Endothelial cell (in vitro differentiated cells): Measurements from ENCODE around the gene ITIH4. TPM values are rescaled to one million over a fixed set of nuclear protein-coding genes. Genes with fewer than 3 reads are reported as not detected.

ENCODE experiments used
- DNase-seq: peaks from one replicate; pipeline ENCODE4 v3.0.0; 2021; ENCODE audit warnings: low spot score
- H3K27ac Mint-ChIP-seq: one replicate; pipeline ENCODE4 v1.8.0; 2021; ENCODE audit warnings: mixed read lengths, inconsistent platforms; ENCODE audit not compliant: unreplicated experiment
- H3K27me3 Mint-ChIP-seq: one replicate; pipeline ENCODE4 v1.8.0; 2021; ENCODE audit warnings: mild to moderate bottlenecking, moderate library complexity, mixed read lengths, inconsistent platforms; ENCODE audit not compliant: unreplicated experiment
- H3K36me3 Mint-ChIP-seq: one replicate; pipeline ENCODE4 v1.8.0; 2021; ENCODE audit warnings: mild to moderate bottlenecking, low read depth, mixed read lengths, inconsistent platforms; ENCODE audit not compliant: unreplicated experiment
- H3K4me1 Mint-ChIP-seq: one replicate; pipeline ENCODE4 v1.8.0; 2021; ENCODE audit warnings: mild to moderate bottlenecking, mixed read lengths, inconsistent platforms; ENCODE audit not compliant: unreplicated experiment
- H3K4me3 Mint-ChIP-seq: one replicate; pipeline ENCODE4 v1.8.0; 2021; ENCODE audit warnings: mild to moderate bottlenecking, mixed read lengths, inconsistent platforms; ENCODE audit not compliant: unreplicated experiment
- H3K9me3 Mint-ChIP-seq: one replicate; pipeline ENCODE4 v1.8.0; 2021; ENCODE audit warnings: mixed read lengths, inconsistent platforms; ENCODE audit not compliant: unreplicated experiment
- total RNA-seq: library from RNA; stranded (reverse); fragmentation: NEBNext Ultra II Directional; extraction: Animal tissue kit (Norgen Biotek cat#: 25700); gene quantifications from one replicate; pipeline ENCODE4 v1.2.1, GENCODE V29; 2021; ENCODE audit not compliant: unreplicated experiment
- TF ChIP-seq, protein P1 (sequence below): fragments of 200-600 bp; sonication (generic); IDR thresholded peaks from one replicate; pipeline ENCODE4 v1.5.0; 2021; ENCODE audit warnings: antibody characterized with exemption; ENCODE audit not compliant: unreplicated experiment

Gene ITIH4
- total RNA-seq, 1 donor from 2014 or later: 8.2 TPM

- no peak overlapping the region for H3K27ac Mint-ChIP-seq
- TF ChIP-seq, protein P1, sequence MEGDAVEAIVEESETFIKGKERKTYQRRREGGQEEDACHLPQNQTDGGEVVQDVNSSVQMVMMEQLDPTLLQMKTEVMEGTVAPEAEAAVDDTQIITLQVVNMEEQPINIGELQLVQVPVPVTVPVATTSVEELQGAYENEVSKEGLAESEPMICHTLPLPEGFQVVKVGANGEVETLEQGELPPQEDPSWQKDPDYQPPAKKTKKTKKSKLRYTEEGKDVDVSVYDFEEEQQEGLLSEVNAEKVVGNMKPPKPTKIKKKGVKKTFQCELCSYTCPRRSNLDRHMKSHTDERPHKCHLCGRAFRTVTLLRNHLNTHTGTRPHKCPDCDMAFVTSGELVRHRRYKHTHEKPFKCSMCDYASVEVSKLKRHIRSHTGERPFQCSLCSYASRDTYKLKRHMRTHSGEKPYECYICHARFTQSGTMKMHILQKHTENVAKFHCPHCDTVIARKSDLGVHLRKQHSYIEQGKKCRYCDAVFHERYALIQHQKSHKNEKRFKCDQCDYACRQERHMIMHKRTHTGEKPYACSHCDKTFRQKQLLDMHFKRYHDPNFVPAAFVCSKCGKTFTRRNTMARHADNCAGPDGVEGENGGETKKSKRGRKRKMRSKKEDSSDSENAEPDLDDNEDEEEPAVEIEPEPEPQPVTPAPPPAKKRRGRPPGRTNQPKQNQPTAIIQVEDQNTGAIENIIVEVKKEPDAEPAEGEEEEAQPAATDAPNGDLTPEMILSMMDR: peak; percentile 26
- H3K9me3 Mint-ChIP-seq: no peaks in the 10 kb centered on the region
- no peak overlapping the region for H3K4me3 Mint-ChIP-seq
- peaks cover 4% of the 10 kb centered on the region for H3K4me1 Mint-ChIP-seq
- peaks cover 1% of the 10 kb centered on the region for H3K27me3 Mint-ChIP-seq
- DNase-seq: peak; percentile 59
- peaks cover 14% of the 10 kb centered on the region for H3K36me3 Mint-ChIP-seq
These were observed 20.9 kb upstream of the ITIH4 start for GRCh38 chr3:52851348-52851747.

DNA sequence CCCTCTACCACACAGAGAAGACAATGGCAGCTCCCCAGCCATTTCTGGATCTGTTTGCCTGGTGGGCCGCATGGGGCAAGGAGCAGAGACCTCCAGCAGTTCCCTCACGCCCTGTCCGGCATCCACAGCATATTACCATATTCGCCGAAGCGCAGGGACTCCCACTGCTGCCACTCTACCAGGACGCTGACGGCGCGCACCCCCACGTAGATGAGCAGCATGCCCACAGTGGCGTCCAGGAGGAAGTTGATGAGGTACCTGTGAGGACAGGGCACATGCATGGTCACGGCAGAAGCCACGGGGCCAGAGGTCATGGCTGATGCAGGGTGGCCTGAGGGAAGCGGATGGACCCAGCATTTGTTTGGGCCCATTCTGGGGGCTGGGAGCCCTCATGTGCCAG, 19.2 kb upstream of the ITIH4 start:
- TF ChIP-seq, protein P1: no peak
- Mint-ChIP-seq H3K27me3 (peaks cover 1% of the 10 kb centered on the region), H3K36me3 (peaks cover 14% of the 10 kb centered on the region), H3K4me1 (peaks cover 5% of the 10 kb centered on the region), H3K27ac (no peak overlapping the region), H3K9me3 (no peaks in the 10 kb centered on the region), H3K4me3 (no peak overlapping the region)
- DNase-seq: no peak

GRCh38 chr3:52848617-52849016, 18.1 kb upstream of the ITIH4 start:
- peaks cover 17% of the 10 kb centered on the region for H3K36me3 Mint-ChIP-seq
- TF ChIP-seq, protein P1: no peak
- peaks cover 6% of the 10 kb centered on the region for H3K27me3 Mint-ChIP-seq
- no peak overlapping the region for H3K4me3 Mint-ChIP-seq
- H3K27ac Mint-ChIP-seq: no peak overlapping the region
- peaks cover 5% of the 10 kb centered on the region for H3K4me1 Mint-ChIP-seq
- no peak for DNase-seq
- H3K9me3 Mint-ChIP-seq: no peaks in the 10 kb centered on the region

- peaks cover 6% of the 10 kb centered on the region for H3K27me3 Mint-ChIP-seq
- peaks cover 5% of the 10 kb centered on the region for H3K4me1 Mint-ChIP-seq
- no peak for DNase-seq
- H3K36me3 Mint-ChIP-seq: peaks cover 17% of the 10 kb centered on the region
- H3K27ac Mint-ChIP-seq: no peak overlapping the region
- H3K4me3 Mint-ChIP-seq: no peak overlapping the region
- no peaks in the 10 kb centered on the region for H3K9me3 Mint-ChIP-seq
- TF ChIP-seq, protein P1: no peak
These were observed 17.3 kb upstream of the ITIH4 start for GRCh38 chr3:52847726-52848125.

DNA sequence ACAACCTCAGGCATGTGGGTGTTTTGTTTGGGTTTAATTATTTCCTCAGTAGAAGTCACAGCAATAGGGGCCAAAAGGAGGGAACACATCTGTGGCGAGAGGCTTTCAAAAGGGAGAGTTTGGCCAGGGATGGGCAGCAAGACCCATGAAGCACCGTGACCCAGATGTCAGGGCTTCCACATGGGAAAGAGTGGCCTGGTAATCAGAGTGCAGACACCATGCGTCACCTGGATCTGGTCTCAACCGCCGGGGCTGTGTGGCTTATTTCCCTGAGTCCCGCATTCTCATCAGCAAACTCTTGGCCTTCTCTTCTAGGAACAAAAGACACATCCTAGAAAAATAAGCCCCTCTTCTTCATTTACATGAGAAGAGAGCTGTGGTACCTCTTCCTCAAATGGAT, 16.8 kb upstream of the ITIH4 start:
- Mint-ChIP-seq H3K9me3 (no peaks in the 10 kb centered on the region), H3K4me3 (no peak overlapping the region), H3K27ac (no peak overlapping the region), H3K36me3 (peaks cover 17% of the 10 kb centered on the region), H3K27me3 (peaks cover 6% of the 10 kb centered on the region), H3K4me1 (peaks cover 5% of the 10 kb centered on the region)
- no peak for DNase-seq
- TF ChIP-seq, protein P1: no peak
